Suprapubic skin (tissue), 4 donors: ENCODE results near the gene MINK1. TPM values are rescaled to one million over a fixed set of nuclear protein-coding genes. Genes with fewer than 3 reads are reported as not detected.

Source experiments
- DNase-seq, 2 donors: peaks; one replicate each; pipeline ENCODE4 v3.0.0-alpha.2; 2019; ENCODE audit warnings: low spot score in 2 of 2
- H3K27ac ChIP-seq: fragments of 200-600 bp; sonication (generic); one replicate; pipeline ENCODE4 v1.5.1; 2019
- H3K27me3 ChIP-seq: fragments of 200-600 bp; sonication (generic); one replicate; pipeline ENCODE4 v1.5.1; 2019
- H3K36me3 ChIP-seq: fragments of 200-600 bp; sonication (generic); one replicate; pipeline ENCODE4 v1.5.1; 2019
- H3K4me1 ChIP-seq: fragments of 200-600 bp; sonication (generic); one replicate; pipeline ENCODE4 v1.5.1; 2019
- H3K4me3 ChIP-seq: fragments of 200-600 bp; sonication (generic); one replicate; pipeline ENCODE4 v1.5.1; 2019; ENCODE audit warnings: mild to moderate bottlenecking
- H3K9me3 ChIP-seq: fragments of 200-600 bp; sonication (generic); one replicate; pipeline ENCODE4 v1.5.1; 2019
- CTCF ChIP-seq, 2 donors: fragments of 200-600 bp in 1 of 2; fragments of 450-650 bp in 1 of 2; sonication (generic) in 1 of 2; IDR thresholded peaks; one replicate each; pipeline ENCODE4 v1.5.1; 2016 to 2019; ENCODE audit warnings: antibody characterized with exemption in 2 of 2, mild to moderate bottlenecking in 1 of 2, moderate library complexity in 1 of 2
- EP300 ChIP-seq: sonication (generic); formaldehyde crosslinking; IDR thresholded peaks from one replicate; pipeline ENCODE4 v1.6.1; 2017; ENCODE audit warnings: antibody characterized with exemption
- POLR2A ChIP-seq, 2 donors: fragments of 450-650 bp; IDR thresholded peaks; one replicate each; pipeline ENCODE4 v1.6.1; 2017; ENCODE audit warnings: antibody characterized with exemption in 2 of 2, mild to moderate bottlenecking in 2 of 2, moderate library complexity in 2 of 2
- POLR2AphosphoS5 ChIP-seq, 3 donors: sonication (generic); formaldehyde crosslinking; IDR thresholded peaks; one replicate each; pipeline ENCODE4 v1.6.1; 2017; ENCODE audit warnings: antibody characterized with exemption in 3 of 3
- whole genome bisulfite sequencing: methylation state at CpG from one replicate; pipeline ENCODE4 v1.1.5; 2018; 5-methylcytosine and 5-hydroxymethylcytosine counted together
- total RNA-seq, 4 donors: library from RNA; depleted of rRNA; stranded (reverse); fragments of >200 nt; gene quantifications; one replicate each; pipeline ENCODE4 v1.1.0, GENCODE V29; 2016

The MINK1 gene
- total RNA-seq, 4 donors from 2014 or later: 141 to 352 (median 169) TPM

- DNase-seq: no peak
- TF ChIP-seq CTCF (IDR thresholded peaks at IDR 0.05) (no peak), EP300 (no peak), POLR2A (IDR thresholded peaks at IDR 0.05) (no peak), POLR2AphosphoS5 (IDR thresholded peaks at IDR 0.05) (no peak)
- no peaks in the 10 kb centered on the region for H3K9me3 ChIP-seq
- WGBS: 0% methylated on average over 7 of the region's 7 CpGs
- no peaks in the 10 kb centered on the region for H3K27me3 ChIP-seq
- peaks cover 21% of the 10 kb centered on the region for H3K36me3 ChIP-seq
- peak overlapping the region; percentile 65 for H3K4me3 ChIP-seq
- peak overlapping the region; percentile 66 for H3K27ac ChIP-seq
- H3K4me1 ChIP-seq: peaks cover 15% of the 10 kb centered on the region
Observed at GRCh38 chr17:4796552-4796920, 36.6 kb upstream of the MINK1 start.

DNA sequence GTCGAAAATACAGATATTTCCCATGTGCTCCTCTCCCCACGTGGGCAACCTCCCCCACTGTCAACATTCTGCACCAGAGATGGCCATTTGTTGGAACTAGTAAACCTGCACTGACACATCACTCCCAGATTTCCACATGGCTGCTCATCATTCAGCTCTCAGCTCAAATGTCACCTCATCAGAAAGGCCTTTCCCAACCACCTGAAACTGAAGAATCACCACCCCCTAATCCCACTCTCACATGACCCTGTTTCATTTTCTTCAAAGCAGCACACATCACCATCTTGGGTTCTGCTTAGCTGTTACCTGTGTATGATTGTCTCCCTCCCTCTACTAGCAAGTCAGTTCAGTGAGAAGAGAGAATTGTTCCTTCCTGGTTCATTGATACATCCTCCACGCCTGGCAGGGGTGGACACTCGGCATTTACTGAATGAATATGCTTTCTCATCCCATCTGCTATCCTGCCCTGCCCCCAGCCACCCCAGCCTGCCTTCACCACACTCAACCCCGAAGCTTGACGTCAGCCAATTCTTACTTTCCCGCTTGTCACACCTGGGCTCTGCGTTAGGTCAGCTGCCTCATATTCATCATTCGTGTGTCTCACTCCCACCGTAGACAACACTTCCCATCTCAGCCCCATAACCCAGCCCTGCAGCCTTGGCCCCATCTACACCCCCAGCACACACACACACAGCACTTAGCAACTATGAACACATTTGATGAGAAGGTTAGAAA lies 32.5 kb upstream of the MINK1 start:
- Histone ChIP-seq H3K36me3 (peaks cover 21% of the 10 kb centered on the region), H3K4me1 (peaks cover 12% of the 10 kb centered on the region), H3K27me3 (no peaks in the 10 kb centered on the region), H3K4me3 (no peak overlapping the region), H3K9me3 (no peaks in the 10 kb centered on the region), H3K27ac (no peak overlapping the region)
- WGBS: 84% methylated on average over 10 of the region's 10 CpGs
- DNase-seq: no peak
- TF ChIP-seq POLR2AphosphoS5 (IDR thresholded peaks at IDR 0.05) (no peak), CTCF (IDR thresholded peaks at IDR 0.05) (no peak), EP300 (no peak), POLR2A (IDR thresholded peaks at IDR 0.05) (no peak)

DNA sequence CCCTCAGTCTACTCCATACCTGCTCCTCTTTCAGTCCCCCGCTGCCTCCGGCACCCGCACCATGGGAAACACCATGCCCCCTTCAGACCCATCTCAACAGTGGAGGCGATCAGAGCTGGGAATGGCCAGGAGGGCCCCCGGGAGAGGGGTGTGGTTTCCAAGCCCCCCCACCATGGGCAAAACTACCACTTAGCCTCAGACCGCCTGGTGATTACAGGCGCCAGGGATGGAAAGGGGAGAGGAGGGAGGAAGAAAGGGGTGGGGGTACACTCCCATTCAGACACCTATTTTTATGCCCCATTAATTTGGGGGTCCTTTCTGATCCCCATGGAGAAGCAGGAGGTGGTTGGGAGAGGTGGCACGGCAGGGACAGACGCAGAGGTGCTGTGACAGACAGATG lies 30.9 kb upstream of the MINK1 start, which contains the start of gene C17orf114:
C17orf114 (minus strand) TSS at position 101 of the 400 bp plus-strand sequence.
- TF ChIP-seq EP300: no peak
- TF ChIP-seq CTCF (IDR thresholded peaks at IDR 0.05): no peak
- TF ChIP-seq POLR2AphosphoS5 (IDR thresholded peaks at IDR 0.05): no peak
- TF ChIP-seq POLR2A (IDR thresholded peaks at IDR 0.05): no peak
- Histone ChIP-seq H3K9me3 (no peaks in the 10 kb centered on the region), H3K4me3 (no peak within 1 kb of the TSS), H3K4me1 (peaks cover 9% of the 10 kb centered on the region), H3K27ac (no peak within 1 kb of the TSS), H3K36me3 (peaks cover 21% of the 10 kb centered on the region), H3K27me3 (no peaks in the 10 kb centered on the region)
- DNase-seq: no peak
- 80% methylated on average over 9 of the region's 9 CpGs for WGBS

DNA sequence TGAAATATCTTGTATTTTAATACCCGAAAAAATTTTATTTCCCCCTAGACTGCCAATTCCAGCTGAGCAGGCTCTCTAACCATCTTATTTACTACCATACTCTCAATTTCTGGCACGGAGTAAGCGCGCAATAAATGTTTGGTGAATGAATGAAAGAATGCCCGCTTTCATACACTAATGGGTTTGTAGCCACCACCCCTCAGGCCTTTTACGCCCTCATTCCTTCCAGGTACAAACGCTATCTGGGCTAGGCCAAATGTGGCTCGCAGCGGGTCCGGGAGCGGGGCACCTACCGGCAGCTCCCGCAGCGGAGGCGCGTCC lies 26.7 kb upstream of the MINK1 start:
- H3K36me3 ChIP-seq: peaks cover 16% of the 10 kb centered on the region
- DNase-seq: no peak
- H3K27ac ChIP-seq: peak overlapping the region; percentile 73
- WGBS: 3% methylated on average over 6 of the region's 16 CpGs
- no peaks in the 10 kb centered on the region for H3K27me3 ChIP-seq
- TF ChIP-seq CTCF (IDR thresholded peaks at IDR 0.05) (no peak), POLR2A (IDR thresholded peaks at IDR 0.05) (no peak), POLR2AphosphoS5 (IDR thresholded peaks at IDR 0.05) (no peak)
- peak overlapping the region; percentile 91 for H3K4me3 ChIP-seq
- H3K4me1 ChIP-seq: peaks cover 27% of the 10 kb centered on the region
- H3K9me3 ChIP-seq: no peaks in the 10 kb centered on the region

DNA sequence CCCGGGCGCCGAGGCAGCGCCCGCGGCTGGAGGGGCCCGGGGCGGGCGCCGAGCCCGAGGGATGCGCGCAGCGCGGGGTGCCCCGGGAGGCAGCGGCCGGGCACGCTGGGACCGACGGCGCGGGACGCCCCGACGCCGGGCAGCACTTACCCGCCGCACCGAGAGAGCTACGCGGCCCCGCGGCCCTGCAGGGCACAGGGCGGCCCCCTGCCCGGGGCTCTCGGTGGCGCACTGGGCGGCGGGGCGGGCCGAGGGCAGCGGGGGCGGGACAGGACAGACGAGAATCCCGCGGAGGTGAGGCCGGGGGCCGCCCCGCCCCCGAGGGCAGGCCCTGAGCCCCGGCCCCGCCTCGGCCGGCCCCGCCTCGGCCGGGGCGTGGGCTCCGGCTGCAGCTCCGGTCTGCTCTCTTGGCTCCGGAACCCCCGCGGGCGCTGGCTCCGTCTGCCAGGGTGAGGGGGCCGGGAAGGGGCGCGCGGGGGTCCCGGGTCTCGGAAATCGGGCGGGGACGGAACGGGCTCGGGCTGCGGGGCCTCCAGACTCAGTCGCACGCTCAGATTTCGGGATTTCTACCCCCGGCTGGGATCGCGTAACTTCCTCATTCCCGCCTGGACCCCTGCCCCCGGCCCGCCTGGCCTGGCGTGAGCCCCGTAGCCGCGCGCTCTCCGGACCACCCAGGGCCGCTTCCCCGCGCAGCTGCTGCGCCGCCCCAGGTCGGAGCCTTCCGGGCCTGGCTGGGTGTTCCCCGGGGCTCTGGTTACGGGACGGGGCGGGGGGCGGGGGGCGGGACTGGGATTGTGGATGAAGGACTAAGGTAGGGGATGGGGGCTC lies 26.1 kb upstream of the MINK1 start, which contains the start of gene PLD2:
PLD2 (plus strand) TSS at position 376 of the 828 bp plus-strand sequence. CDS start 621 bp downstream, outside the sequence.
- Histone ChIP-seq H3K36me3 (peaks cover 16% of the 10 kb centered on the region), H3K27ac (peak within 1 kb of the TSS; percentile 73), H3K4me1 (peaks cover 27% of the 10 kb centered on the region), H3K9me3 (no peaks in the 10 kb centered on the region), H3K27me3 (no peaks in the 10 kb centered on the region), H3K4me3 (peak within 1 kb of the TSS; percentile 91)
- peak; percentile 89 to 90 for DNase-seq
- TF ChIP-seq EP300: no peak
- TF ChIP-seq POLR2A (IDR thresholded peaks at IDR 0.05): peak in 1 of 2 donors; percentile 11
- TF ChIP-seq POLR2AphosphoS5 (IDR thresholded peaks at IDR 0.05): no peak
- no peak for TF ChIP-seq CTCF (IDR thresholded peaks at IDR 0.05)
- no CpG with 5 or more reads among the region's 106 CpGs for WGBS
